Mammary epithelial cell (primary cell): ENCODE measurements around the gene IRX3.

Source experiments
- EZH2 ChIP-seq: IDR thresholded peaks from 2 replicates; pipeline ENCODE4 v1.6.1; 2012; ENCODE audit warnings: low read length, inconsistent platforms, borderline replicate concordance
- TF ChIP-seq, protein P1 (sequence below), 2 donors: IDR thresholded peaks in 1 of 2; conservative IDR thresholded peaks in 1 of 2; 2 replicates each; pipeline ENCODE4 v1.5.1; 2011 to 2012; ENCODE audit warnings: inconsistent platforms in 2 of 2, low read length in 2 of 2, mild to moderate bottlenecking in 2 of 2, control low read depth in 1 of 2, low read depth in 1 of 2; ENCODE audit not compliant: insufficient read depth in 1 of 2; ENCODE audit errors: extremely low read depth in 1 of 2

DNA sequence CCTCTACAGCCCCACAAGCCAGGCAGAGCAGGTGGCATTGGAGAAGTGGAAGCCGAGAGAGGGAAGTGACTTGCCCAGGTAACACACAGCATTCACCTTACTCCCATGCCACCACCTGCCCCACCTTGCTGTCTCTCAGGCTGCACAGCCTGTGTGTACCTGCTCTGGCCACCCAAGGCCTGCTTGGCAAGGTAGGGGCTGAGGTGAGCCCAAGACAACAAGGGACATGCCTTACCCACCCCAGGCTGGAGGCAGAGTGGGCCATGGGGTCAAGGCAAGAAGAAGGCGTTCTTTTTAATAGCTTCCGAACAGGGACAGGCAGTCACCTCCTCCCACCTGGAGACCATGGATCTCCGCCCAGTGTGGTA lies 40.1 kb downstream of the IRX3 start:
- TF ChIP-seq, protein P1, sequence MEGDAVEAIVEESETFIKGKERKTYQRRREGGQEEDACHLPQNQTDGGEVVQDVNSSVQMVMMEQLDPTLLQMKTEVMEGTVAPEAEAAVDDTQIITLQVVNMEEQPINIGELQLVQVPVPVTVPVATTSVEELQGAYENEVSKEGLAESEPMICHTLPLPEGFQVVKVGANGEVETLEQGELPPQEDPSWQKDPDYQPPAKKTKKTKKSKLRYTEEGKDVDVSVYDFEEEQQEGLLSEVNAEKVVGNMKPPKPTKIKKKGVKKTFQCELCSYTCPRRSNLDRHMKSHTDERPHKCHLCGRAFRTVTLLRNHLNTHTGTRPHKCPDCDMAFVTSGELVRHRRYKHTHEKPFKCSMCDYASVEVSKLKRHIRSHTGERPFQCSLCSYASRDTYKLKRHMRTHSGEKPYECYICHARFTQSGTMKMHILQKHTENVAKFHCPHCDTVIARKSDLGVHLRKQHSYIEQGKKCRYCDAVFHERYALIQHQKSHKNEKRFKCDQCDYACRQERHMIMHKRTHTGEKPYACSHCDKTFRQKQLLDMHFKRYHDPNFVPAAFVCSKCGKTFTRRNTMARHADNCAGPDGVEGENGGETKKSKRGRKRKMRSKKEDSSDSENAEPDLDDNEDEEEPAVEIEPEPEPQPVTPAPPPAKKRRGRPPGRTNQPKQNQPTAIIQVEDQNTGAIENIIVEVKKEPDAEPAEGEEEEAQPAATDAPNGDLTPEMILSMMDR (conservative IDR thresholded peaks at IDR 0.05 in 1 of 2, IDR thresholded peaks at IDR 0.05 in 1 of 2; ENCODE audit: extremely low read depth in 1 of 2, insufficient read depth in 1 of 2, low read depth in 1 of 2, low read length in 2 of 2): no peak
- TF ChIP-seq EZH2: no peak
